ENCODE measurements around the gene THAP7. TPM values are rescaled to one million over a fixed set of nuclear protein-coding genes. Genes with fewer than 3 reads are reported as not detected.

The THAP7 gene
- total and polyA plus RNA-seq, 9 of the 15 experiments (the other 6 are each of a cell fraction or from before 2014, with no cell fraction given) = 7.9 to 263 (median 84.1) TPM

GRCh38 chr22:21022955-21023614 lies 21.2 kb upstream of the THAP7 start (continued):
- TF ChIP-seq, protein P1, sequence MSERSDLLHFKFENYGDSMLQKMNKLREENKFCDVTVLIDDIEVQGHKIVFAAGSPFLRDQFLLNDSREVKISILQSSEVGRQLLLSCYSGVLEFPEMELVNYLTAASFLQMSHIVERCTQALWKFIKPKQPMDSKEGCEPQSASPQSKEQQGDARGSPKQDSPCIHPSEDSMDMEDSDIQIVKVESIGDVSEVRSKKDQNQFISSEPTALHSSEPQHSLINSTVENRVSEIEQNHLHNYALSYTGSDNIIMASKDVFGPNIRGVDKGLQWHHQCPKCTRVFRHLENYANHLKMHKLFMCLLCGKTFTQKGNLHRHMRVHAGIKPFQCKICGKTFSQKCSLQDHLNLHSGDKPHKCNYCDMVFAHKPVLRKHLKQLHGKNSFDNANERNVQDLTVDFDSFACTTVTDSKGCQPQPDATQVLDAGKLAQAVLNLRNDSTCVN (CRISPR knock-in tag; IDR thresholded peaks at IDR 0.05) = 0 out of 2 replicates have a peak, but pooled peaks have one; percentile 62
- TF ChIP-seq TSC22D4 (tag; IDR thresholded peaks at IDR 0.05) (no peak), SMC3 (conservative IDR thresholded peaks at IDR 0.05; ENCODE audit: insufficient read depth, low read depth, low read length) (0 out of 2 replicates have a peak, but pooled peaks have one; percentile 21), UBTF (IDR thresholded peaks at IDR 0.05; ENCODE audit: borderline replicate concordance in 1 of 2, low read depth in 2 of 2, low read length in 2 of 2) (0 out of 4 replicates have a peak, but pooled peaks of 1 of the 2 experiments have one; percentile 31), ZNF217 (CRISPR knock-in tag; IDR thresholded peaks at IDR 0.05) (no peak), ID3 (CRISPR knock-in tag; IDR thresholded peaks at IDR 0.05) (no peak), ID3 (tag; IDR thresholded peaks at IDR 0.05) (no peak; the same call in 1 of the 2 replicates)
